Breast epithelium (tissue), 3 donors: ENCODE data around the gene QPRT.
"Not testable (repeated sequence)": the region's sequence is repeated elsewhere in the genome, so short reads cannot be mapped to it uniquely, and the experiment has no call there.

ENCODE experiments used
- POLR2A ChIP-seq: fragments of 450-650 bp; IDR thresholded peaks from one replicate; pipeline ENCODE4 v1.6.1; 2016; ENCODE audit warnings: antibody characterized with exemption, mild to moderate bottlenecking, moderate library complexity
- POLR2AphosphoS5 ChIP-seq, 3 donors: sonication (generic); formaldehyde crosslinking; IDR thresholded peaks; one replicate each; pipeline ENCODE4 v1.6.1; 2017; ENCODE audit warnings: antibody characterized with exemption in 3 of 3
- TF ChIP-seq, protein P1 (sequence below), 3 donors: fragments of 450-650 bp; IDR thresholded peaks; one replicate each; pipeline ENCODE4 v1.5.1; 2016 to 2017; ENCODE audit warnings: antibody characterized with exemption in 3 of 3, mild to moderate bottlenecking in 3 of 3, moderate library complexity in 3 of 3

DNA sequence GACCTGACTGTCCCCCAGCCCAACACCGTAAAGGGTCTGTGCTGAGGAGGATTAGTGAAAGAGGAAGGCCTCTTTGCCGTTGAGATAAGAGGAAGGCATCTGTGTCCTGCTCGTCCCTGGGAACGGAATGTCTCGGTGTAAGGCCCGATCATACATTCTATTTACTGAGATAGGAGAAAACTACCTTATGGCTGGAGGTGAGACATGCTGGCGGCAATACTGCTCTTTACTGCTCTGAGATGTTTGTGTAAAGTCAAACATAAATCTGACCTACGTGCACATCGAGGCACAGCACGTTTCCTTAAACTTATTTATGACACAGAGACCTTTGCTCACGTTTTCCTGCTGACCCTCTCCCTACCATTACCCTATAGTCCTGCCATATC lies 61.6 kb downstream of the QPRT start:
- TF ChIP-seq, protein P1, sequence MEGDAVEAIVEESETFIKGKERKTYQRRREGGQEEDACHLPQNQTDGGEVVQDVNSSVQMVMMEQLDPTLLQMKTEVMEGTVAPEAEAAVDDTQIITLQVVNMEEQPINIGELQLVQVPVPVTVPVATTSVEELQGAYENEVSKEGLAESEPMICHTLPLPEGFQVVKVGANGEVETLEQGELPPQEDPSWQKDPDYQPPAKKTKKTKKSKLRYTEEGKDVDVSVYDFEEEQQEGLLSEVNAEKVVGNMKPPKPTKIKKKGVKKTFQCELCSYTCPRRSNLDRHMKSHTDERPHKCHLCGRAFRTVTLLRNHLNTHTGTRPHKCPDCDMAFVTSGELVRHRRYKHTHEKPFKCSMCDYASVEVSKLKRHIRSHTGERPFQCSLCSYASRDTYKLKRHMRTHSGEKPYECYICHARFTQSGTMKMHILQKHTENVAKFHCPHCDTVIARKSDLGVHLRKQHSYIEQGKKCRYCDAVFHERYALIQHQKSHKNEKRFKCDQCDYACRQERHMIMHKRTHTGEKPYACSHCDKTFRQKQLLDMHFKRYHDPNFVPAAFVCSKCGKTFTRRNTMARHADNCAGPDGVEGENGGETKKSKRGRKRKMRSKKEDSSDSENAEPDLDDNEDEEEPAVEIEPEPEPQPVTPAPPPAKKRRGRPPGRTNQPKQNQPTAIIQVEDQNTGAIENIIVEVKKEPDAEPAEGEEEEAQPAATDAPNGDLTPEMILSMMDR (IDR thresholded peaks at IDR 0.05): not testable (repeated sequence)
- not testable (repeated sequence) for TF ChIP-seq POLR2A; POLR2AphosphoS5 (IDR thresholded peaks at IDR 0.05)
